BJ (cell line): ENCODE measurements around the gene CA5A. TPM values are rescaled to one million over a fixed set of nuclear protein-coding genes. Genes with fewer than 3 reads are reported as not detected.

Source experiments
- CTCF ChIA-PET: fragments of 350-600 bp; formaldehyde crosslinking; extraction: SDS; loops from one replicate; lab custom pipeline; 2021; ENCODE audit warnings: antibody characterized with exemption, inconsistent platforms; lab: Yijun Ruan, JAX
- POLR2A ChIA-PET: fragments of 300-600 bp; sonication (Branson Sonifier 250); formaldehyde crosslinking; extraction: SDS; loops from one replicate; lab custom pipeline; 2021; ENCODE audit warnings: antibody characterized with exemption; lab: Charles Lee
- DNase-seq: peaks from one replicate; pipeline ENCODE4 v3.0.0-alpha.2; 2011; ENCODE audit warnings: low read depth
- H3K27me3 ChIP-seq: 2 replicates; pipeline ENCODE4 v1.6.0; 2011; ENCODE audit warnings: low read length; ENCODE audit not compliant: control insufficient read depth, insufficient read depth
- H3K36me3 ChIP-seq: 2 replicates; pipeline ENCODE4 v1.5.1; 2011; ENCODE audit warnings: low read length; ENCODE audit not compliant: control insufficient read depth, insufficient read depth
- H3K4me3 ChIP-seq: 2 replicates; pipeline ENCODE4 v1.5.1; 2011; ENCODE audit warnings: low read depth, mild to moderate bottlenecking, control low read depth, low read length
- polyA plus RNA-seq: library from polyadenylated mRNA; depleted of rRNA; stranded (reverse); fragments of >200 nt; gene quantifications from 2 replicates; pipeline ENCODE4 v1.2.3, GENCODE V29; 2011
- TF ChIP-seq, protein P1 (sequence below): IDR thresholded peaks from 2 replicates; pipeline ENCODE4 v1.5.1; 2011; ENCODE audit warnings: low read depth, mild to moderate bottlenecking, control low read depth, inconsistent platforms, low read length, moderate library complexity; ENCODE audit not compliant: insufficient read depth

CA5A gene
- polyA plus RNA-seq, 1 experiment: not detected

DNA sequence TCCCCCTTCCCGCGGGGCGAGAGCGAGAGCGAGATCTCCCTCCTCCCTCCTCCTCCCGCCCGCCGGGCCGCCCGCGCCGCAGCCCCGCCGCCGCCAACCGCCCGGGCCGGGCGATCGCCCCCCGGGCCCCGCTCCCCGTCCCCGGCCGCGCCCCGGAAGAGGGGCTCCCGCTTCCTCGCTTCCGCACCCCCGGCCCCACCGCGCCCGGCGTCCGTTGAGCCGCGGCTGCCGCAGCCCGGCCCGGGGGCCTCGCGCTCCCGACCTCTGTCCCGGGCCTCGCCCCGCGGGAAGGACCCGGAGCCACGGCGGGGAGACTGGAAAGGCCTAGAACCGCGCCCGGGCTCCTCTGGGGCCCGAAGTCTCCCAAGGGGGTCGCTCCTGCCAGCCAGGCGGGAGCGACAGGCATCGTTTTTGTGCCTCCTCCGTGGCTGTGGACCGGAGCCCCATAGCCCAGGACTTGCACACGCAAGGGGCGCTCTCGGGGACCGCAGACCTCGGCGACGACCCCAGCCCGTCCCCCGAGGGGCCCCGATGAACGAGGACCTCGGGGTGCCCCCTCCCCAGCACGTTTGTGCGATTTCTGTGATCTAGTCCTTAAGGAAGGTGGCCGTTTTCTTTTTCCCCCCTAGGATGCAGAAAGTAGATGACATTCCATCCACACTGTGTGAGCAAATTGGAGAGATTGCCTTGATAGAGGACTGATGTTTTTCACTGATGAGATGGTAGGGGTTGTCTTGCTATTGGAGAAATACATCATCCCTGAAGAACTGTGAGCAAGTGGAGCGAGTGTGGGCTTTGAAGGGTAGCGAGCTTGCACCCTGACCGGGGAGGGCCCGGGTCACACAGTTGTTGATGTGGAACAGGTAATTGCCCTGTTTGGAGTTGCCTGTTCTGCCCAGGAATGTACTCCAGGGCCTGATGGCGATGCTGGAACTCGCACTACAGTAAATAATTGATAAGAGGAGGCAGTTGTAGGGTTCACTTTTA is 15.5 kb upstream of the CA5A start:
- POLR2A ChIA-PET: no interaction called here
- H3K4me3 ChIP-seq: peak overlapping the region; percentile 91
- DNase-seq: no peak
- TF ChIP-seq, protein P1, sequence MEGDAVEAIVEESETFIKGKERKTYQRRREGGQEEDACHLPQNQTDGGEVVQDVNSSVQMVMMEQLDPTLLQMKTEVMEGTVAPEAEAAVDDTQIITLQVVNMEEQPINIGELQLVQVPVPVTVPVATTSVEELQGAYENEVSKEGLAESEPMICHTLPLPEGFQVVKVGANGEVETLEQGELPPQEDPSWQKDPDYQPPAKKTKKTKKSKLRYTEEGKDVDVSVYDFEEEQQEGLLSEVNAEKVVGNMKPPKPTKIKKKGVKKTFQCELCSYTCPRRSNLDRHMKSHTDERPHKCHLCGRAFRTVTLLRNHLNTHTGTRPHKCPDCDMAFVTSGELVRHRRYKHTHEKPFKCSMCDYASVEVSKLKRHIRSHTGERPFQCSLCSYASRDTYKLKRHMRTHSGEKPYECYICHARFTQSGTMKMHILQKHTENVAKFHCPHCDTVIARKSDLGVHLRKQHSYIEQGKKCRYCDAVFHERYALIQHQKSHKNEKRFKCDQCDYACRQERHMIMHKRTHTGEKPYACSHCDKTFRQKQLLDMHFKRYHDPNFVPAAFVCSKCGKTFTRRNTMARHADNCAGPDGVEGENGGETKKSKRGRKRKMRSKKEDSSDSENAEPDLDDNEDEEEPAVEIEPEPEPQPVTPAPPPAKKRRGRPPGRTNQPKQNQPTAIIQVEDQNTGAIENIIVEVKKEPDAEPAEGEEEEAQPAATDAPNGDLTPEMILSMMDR: peak; percentile 39; the same call in 1 of the 2 replicates
- no peaks in the 10 kb centered on the region for H3K27me3 ChIP-seq
- H3K36me3 ChIP-seq: peaks cover 3% of the 10 kb centered on the region
- CTCF ChIA-PET: interaction anchor here (0.6 to 1.6 kb wide), 5 partner anchors 11 to 486 kb away, joined by 3 to 4 read pairs (median 3); no protein-coding TSS in a partner anchor

DNA sequence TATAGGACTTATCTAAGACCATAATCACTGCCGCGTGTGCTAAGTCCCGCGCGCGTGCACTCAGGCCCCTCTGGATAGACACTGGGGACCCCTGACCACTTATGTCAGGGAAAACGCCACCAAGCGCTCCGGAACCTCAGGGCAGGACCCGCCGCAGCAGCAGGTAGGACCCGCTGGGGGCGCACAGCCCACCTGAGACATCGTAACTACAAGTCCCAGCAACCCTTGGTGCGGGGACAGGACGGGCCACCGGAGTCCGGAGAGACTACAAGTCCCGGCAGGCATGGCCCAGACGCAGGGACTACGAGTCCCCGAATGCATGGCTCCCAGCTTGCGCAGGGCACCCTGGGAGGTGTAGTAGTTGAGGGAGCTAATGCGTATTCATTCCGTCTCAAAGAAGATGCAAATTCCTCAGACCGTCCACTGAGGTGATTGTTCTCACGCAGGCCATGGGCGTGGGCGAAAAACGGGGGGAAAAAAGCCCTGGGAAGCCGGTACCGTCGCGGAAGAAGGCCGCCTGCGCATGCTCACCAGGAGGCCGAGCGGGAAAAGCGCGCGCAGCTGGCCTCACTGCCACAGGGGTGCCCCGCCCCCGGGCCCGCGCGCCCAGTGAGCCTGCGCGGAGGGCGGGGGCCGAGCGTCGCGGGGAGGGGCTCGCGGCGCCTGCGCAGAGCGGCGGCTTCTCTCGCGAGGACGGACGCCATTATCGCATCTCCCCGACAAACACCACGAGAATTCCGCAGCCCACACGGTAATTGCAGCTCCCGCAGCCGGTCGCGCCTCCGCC is 14.6 kb upstream of the CA5A start, which contains the start of gene BANP:
BANP (plus strand) TSS at position 670 of the 787 bp plus-strand sequence. CDS start 23,682 bp downstream, outside the sequence.
- POLR2A ChIA-PET: no interaction called here

DNA sequence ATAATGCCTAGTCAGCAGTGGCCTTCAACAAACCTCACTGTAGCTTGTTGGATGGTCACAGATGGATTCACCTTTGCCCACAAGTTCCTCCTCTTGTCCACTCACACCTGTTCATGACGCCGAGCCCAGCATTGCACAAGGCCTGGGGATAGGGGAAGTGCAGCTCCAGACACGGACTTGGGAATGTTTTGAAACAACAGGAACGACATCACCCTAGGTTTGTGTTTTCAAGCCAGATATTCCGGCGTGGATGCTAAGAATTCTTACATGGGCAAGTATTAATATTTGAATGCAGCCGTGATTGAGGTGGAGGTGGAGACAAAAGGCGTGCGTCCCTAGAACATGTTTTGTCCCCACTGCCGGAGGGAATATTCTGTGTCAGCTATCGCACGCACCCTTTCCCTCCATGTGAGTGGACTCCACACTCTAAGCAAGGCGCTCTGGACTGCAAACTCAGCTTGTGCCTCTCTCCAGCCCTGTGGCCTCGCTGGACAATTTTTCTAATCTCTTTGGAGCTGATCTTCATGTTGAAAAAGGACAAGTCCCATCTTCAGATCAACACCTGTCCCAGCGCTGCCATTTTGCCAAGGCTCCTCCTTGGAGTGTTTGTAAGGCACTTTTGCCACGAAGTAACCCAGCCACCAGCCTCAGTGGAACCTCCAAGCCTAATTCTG is 12.9 kb upstream of the CA5A start:
- Histone ChIP-seq H3K4me3 (no peak overlapping the region), H3K27me3 (no peaks in the 10 kb centered on the region), H3K36me3 (peaks cover 2% of the 10 kb centered on the region)
- TF ChIP-seq, protein P1: no peak
- ChIA-PET CTCF (interaction anchor here (0.6 to 2.1 kb wide), 6 partner anchors 9 to 1843 kb away, joined by 3 to 6 read pairs (median 4); no protein-coding TSS in a partner anchor), POLR2A (interaction anchor here (0.6 kb wide), 1 partner anchor 11 kb away, joined by 3 read pairs; no protein-coding TSS in a partner anchor)
- no peak for DNase-seq

More for the DNA sequence above, 14.6 kb upstream of the CA5A start, which contains the start of gene BANP:
- CTCF ChIA-PET: interaction anchor here (0.6 to 1.6 kb wide), 3 partner anchors 10 to 79 kb away, joined by 3 to 4 read pairs (median 4); no protein-coding TSS in a partner anchor
- TF ChIP-seq, protein P1: peak; percentile 43
- Histone ChIP-seq H3K4me3 (peak within 1 kb of the TSS; percentile 91), H3K36me3 (peaks cover 3% of the 10 kb centered on the region), H3K27me3 (no peaks in the 10 kb centered on the region)
- peak; percentile 87 for DNase-seq

DNA sequence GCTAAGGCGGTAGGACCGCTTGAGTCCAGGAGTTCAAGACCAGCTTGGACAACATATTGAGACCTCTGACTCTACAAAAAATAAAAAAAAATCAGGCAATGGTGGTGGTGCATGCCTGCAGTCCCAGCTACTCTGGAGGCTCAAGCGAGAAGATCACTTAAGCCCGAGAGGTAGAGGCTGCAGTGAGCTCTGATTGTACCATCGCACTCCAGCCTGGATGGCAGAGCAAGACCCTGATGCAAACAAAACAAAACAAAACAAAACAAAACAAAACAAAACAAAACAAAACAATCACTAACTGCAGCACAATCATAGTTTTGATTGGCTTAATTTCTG is 12.4 kb upstream of the CA5A start:
- POLR2A ChIA-PET: no interaction called here
- Histone ChIP-seq H3K27me3 (no peaks in the 10 kb centered on the region), H3K36me3 (peaks cover 2% of the 10 kb centered on the region), H3K4me3 (no peak overlapping the region)
- TF ChIP-seq, protein P1: no peak
- no peak for DNase-seq
- CTCF ChIA-PET: interaction anchor here (0.6 to 2.1 kb wide), 6 partner anchors 9 to 1842 kb away, joined by 3 to 6 read pairs (median 4); no protein-coding TSS in a partner anchor
